ES-I3 (cell line): ENCODE data around the gene SLC26A3.

Experiments
- H3K36me3 ChIP-seq: 2 replicates; pipeline ENCODE4 v1.6.1; 2013; ENCODE audit warnings: mild to moderate bottlenecking, low read length, control low read depth, moderate library complexity; ENCODE audit not compliant: insufficient read depth
- H3K4me1 ChIP-seq: 2 replicates; pipeline ENCODE4 v1.6.1; 2013; ENCODE audit warnings: mild to moderate bottlenecking, control low read depth, low read length; ENCODE audit not compliant: insufficient read depth
- H3K9ac ChIP-seq: 2 replicates; pipeline ENCODE4 v1.6.1; 2013; ENCODE audit warnings: low read depth, mild to moderate bottlenecking, low read length, moderate library complexity
- H3K9me3 ChIP-seq: 2 replicates; pipeline ENCODE4 v1.6.1; 2013; ENCODE audit warnings: mild to moderate bottlenecking, low read length, moderate library complexity; ENCODE audit not compliant: control insufficient read depth, insufficient read depth

Gene SLC26A3

GRCh38 chr7:107833684-107834106, 30.7 kb upstream of the SLC26A3 start:
- no peaks in the 10 kb centered on the region for H3K4me1 ChIP-seq
- H3K9ac ChIP-seq = no peak overlapping the region
- no peaks in the 10 kb centered on the region for H3K36me3 ChIP-seq
- no peaks in the 10 kb centered on the region for H3K9me3 ChIP-seq

- no peaks in the 10 kb centered on the region for H3K36me3 ChIP-seq
- H3K9me3 ChIP-seq = no peaks in the 10 kb centered on the region
- no peaks in the 10 kb centered on the region for H3K4me1 ChIP-seq
- no peak overlapping the region for H3K9ac ChIP-seq
These were observed 27.4 kb upstream of the SLC26A3 start for GRCh38 chr7:107830420-107830819.

GRCh38 chr7:107828540-107828939, 25.5 kb upstream of the SLC26A3 start:
- Histone ChIP-seq H3K9me3 (no peaks in the 10 kb centered on the region), H3K4me1 (no peaks in the 10 kb centered on the region), H3K9ac (no peak overlapping the region), H3K36me3 (no peaks in the 10 kb centered on the region)

GRCh38 chr7:107827501-107827900, 24.5 kb upstream of the SLC26A3 start:
- no peaks in the 10 kb centered on the region for H3K36me3 ChIP-seq
- H3K9ac ChIP-seq = no peak overlapping the region
- no peaks in the 10 kb centered on the region for H3K4me1 ChIP-seq
- no peaks in the 10 kb centered on the region for H3K9me3 ChIP-seq

- H3K36me3 ChIP-seq = no peaks in the 10 kb centered on the region
- H3K4me1 ChIP-seq = no peaks in the 10 kb centered on the region
- H3K9ac ChIP-seq = no peak overlapping the region
- no peaks in the 10 kb centered on the region for H3K9me3 ChIP-seq
These were observed 23.4 kb upstream of the SLC26A3 start for GRCh38 chr7:107826451-107826850.

GRCh38 chr7:107824858-107825257, 21.8 kb upstream of the SLC26A3 start:
- no peak overlapping the region for H3K9ac ChIP-seq
- no peaks in the 10 kb centered on the region for H3K36me3 ChIP-seq
- no peaks in the 10 kb centered on the region for H3K9me3 ChIP-seq
- H3K4me1 ChIP-seq = no peaks in the 10 kb centered on the region

- Histone ChIP-seq H3K9ac (no peak overlapping the region), H3K9me3 (no peaks in the 10 kb centered on the region), H3K4me1 (no peaks in the 10 kb centered on the region), H3K36me3 (no peaks in the 10 kb centered on the region)
These were observed 15.6 kb upstream of the SLC26A3 start for GRCh38 chr7:107818622-107819021.

GRCh38 chr7:107816011-107816566, 13.1 kb upstream of the SLC26A3 start:
- H3K36me3 ChIP-seq = no peaks in the 10 kb centered on the region
- no peak overlapping the region for H3K9ac ChIP-seq
- H3K9me3 ChIP-seq = no peaks in the 10 kb centered on the region
- H3K4me1 ChIP-seq = no peaks in the 10 kb centered on the region

GRCh38 chr7:107815254-107815882, 12.3 kb upstream of the SLC26A3 start:
- H3K9me3 ChIP-seq = no peaks in the 10 kb centered on the region
- no peak overlapping the region for H3K9ac ChIP-seq
- H3K36me3 ChIP-seq = no peaks in the 10 kb centered on the region
- no peaks in the 10 kb centered on the region for H3K4me1 ChIP-seq

- no peaks in the 10 kb centered on the region for H3K4me1 ChIP-seq
- H3K9ac ChIP-seq = no peak overlapping the region
- no peaks in the 10 kb centered on the region for H3K9me3 ChIP-seq
These were observed 10.5 kb upstream of the SLC26A3 start for GRCh38 chr7:107813524-107813923.

GRCh38 chr7:107811934-107812333, 8.9 kb upstream of the SLC26A3 start:
- Histone ChIP-seq H3K9me3 (no peaks in the 10 kb centered on the region), H3K4me1 (no peaks in the 10 kb centered on the region), H3K36me3 (no peaks in the 10 kb centered on the region), H3K9ac (no peak overlapping the region)

More at GRCh38 chr7:107813524-107813923, 10.5 kb upstream of the SLC26A3 start:
- H3K36me3 ChIP-seq = no peaks in the 10 kb centered on the region

- Histone ChIP-seq H3K9me3 (no peaks in the 10 kb centered on the region), H3K36me3 (no peaks in the 10 kb centered on the region), H3K9ac (no peak overlapping the region), H3K4me1 (no peaks in the 10 kb centered on the region)
These were observed 7.6 kb upstream of the SLC26A3 start for GRCh38 chr7:107810626-107811025.

- Histone ChIP-seq H3K4me1 (no peaks in the 10 kb centered on the region), H3K9ac (no peak overlapping the region), H3K9me3 (no peaks in the 10 kb centered on the region), H3K36me3 (no peaks in the 10 kb centered on the region)
These were observed 6.2 kb upstream of the SLC26A3 start for GRCh38 chr7:107809179-107809578.

- Histone ChIP-seq H3K36me3 (no peaks in the 10 kb centered on the region), H3K9ac (no peak overlapping the region), H3K9me3 (no peaks in the 10 kb centered on the region), H3K4me1 (no peaks in the 10 kb centered on the region)
These were observed 3.3 kb downstream of the SLC26A3 start for GRCh38 chr7:107799647-107800264.

- Histone ChIP-seq H3K36me3 (no peaks in the 10 kb centered on the region), H3K9me3 (no peaks in the 10 kb centered on the region), H3K4me1 (0 out of 2 replicates have a peak, but pooled peaks cover 5% of the 10 kb centered on the region), H3K9ac (no peak overlapping the region)
These were observed 10.7 kb downstream of the SLC26A3 start for GRCh38 chr7:107792364-107792763.
